MM.1S (cell line): Measurements from ENCODE around the gene GNAL.

Source experiments
- EZH2 ChIP-seq: fragments of 300-600 bp; sonication (generic); optimal IDR thresholded peaks from 2 replicates; pipeline ENCODE3; 2017; ENCODE audit warnings: low read depth, mild to moderate bottlenecking, antibody characterized with exemption, low read length, mixed read lengths
- EZH2phosphoT487 ChIP-seq: fragments of 300-600 bp; sonication (generic); IDR thresholded peaks from 2 replicates; pipeline ENCODE4 v1.6.1; 2018; ENCODE audit warnings: antibody characterized with exemption, low read length
- TF ChIP-seq, protein P1 (sequence below): fragments of 300-600 bp; sonication (generic); IDR thresholded peaks from 2 replicates; pipeline ENCODE4 v1.5.1; 2016; ENCODE audit warnings: antibody characterized with exemption, low read length, mixed read lengths

GRCh38 chr18:11882636-11883035 is 193.6 kb downstream of the GNAL start:
- TF ChIP-seq, protein P1, sequence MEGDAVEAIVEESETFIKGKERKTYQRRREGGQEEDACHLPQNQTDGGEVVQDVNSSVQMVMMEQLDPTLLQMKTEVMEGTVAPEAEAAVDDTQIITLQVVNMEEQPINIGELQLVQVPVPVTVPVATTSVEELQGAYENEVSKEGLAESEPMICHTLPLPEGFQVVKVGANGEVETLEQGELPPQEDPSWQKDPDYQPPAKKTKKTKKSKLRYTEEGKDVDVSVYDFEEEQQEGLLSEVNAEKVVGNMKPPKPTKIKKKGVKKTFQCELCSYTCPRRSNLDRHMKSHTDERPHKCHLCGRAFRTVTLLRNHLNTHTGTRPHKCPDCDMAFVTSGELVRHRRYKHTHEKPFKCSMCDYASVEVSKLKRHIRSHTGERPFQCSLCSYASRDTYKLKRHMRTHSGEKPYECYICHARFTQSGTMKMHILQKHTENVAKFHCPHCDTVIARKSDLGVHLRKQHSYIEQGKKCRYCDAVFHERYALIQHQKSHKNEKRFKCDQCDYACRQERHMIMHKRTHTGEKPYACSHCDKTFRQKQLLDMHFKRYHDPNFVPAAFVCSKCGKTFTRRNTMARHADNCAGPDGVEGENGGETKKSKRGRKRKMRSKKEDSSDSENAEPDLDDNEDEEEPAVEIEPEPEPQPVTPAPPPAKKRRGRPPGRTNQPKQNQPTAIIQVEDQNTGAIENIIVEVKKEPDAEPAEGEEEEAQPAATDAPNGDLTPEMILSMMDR, result no peak
- TF ChIP-seq EZH2 (no peak), EZH2phosphoT487 (no peak)
